DOHH2 (cell line): ENCODE results near the gene MUC5AC.

Source experiments
- CTCF ChIP-seq: fragments of 200-600 bp; sonication (generic); IDR thresholded peaks from one replicate; pipeline ENCODE4 v1.5.1; 2014; ENCODE audit warnings: antibody characterized with exemption, mild to moderate bottlenecking, low read depth, low read length; ENCODE audit not compliant: poor library complexity, severe bottlenecking
- EZH2phosphoT487 ChIP-seq: fragments of 200-600 bp; sonication (generic); IDR thresholded peaks from 2 replicates; pipeline ENCODE4 v1.6.1; 2017; ENCODE audit warnings: borderline replicate concordance, mild to moderate bottlenecking, antibody characterized with exemption, low read length, moderate library complexity, mixed read lengths

GRCh38 chr11:1233351-1234053, 75.7 kb downstream of the MUC5AC start:
- TF ChIP-seq CTCF (no peak), EZH2phosphoT487 (no peak)
